HL-60 (cell line): ENCODE data around the gene PNKP.

Experiments used
- CTCF ChIP-seq: IDR thresholded peaks from one replicate; pipeline ENCODE4 v1.5.1; 2011; ENCODE audit warnings: low read length, control low read depth, inconsistent platforms; ENCODE audit not compliant: insufficient read depth
- POLR2AphosphoS5 ChIP-seq: IDR thresholded peaks from 2 replicates; pipeline ENCODE4 v1.6.1; 2012; ENCODE audit warnings: low read depth
- REST ChIP-seq: IDR thresholded peaks from 2 replicates; pipeline ENCODE4 v1.6.1; 2012; ENCODE audit warnings: low read depth; ENCODE audit not compliant: insufficient replicate concordance

GRCh38 chr19:49915271-49915670, 47.9 kb upstream of the PNKP start:
- TF ChIP-seq CTCF, result no peak
- no peak for TF ChIP-seq POLR2AphosphoS5
- no peak for TF ChIP-seq REST
